ENCODE measurements around the gene DDX39A. TPM values are rescaled to one million over a fixed set of nuclear protein-coding genes. Genes with fewer than 3 reads are reported as not detected.

The DDX39A gene
- total RNA-seq: 63.4 and 97.1 TPM in 2 replicates

GRCh38 chr19:14419106-14419813 lies at the start of gene DDX39A:
Gene DDX39A (minus strand): TSS chr19:14419341. CDS start chr19:14413220, 6,121 bp downstream.

GRCh38 chr19:14432791-14433553 lies 13.8 kb upstream of the DDX39A start, which contains the start of gene PKN1:
Gene PKN1 (plus strand): TSS chr19:14433306. CDS start chr19:14433522, 216 bp downstream.

Other genes starting within 250 kb of the DDX39A start
- gene ADGRL1, start 213.2 kb downstream of the DDX39A start, total RNA-seq: 6.9 and 8.5 TPM in 2 replicates
- gene ADGRE5, start 37.9 kb downstream of the DDX39A start, total RNA-seq: 7.2 and 14.6 TPM in 2 replicates
- gene PKN1, start 14.0 kb upstream of the DDX39A start, total RNA-seq: 253 and 369 TPM in 2 replicates
- 0.19 and 0.65 TPM in 2 replicates for gene PTGER1, start 56.0 kb upstream of the DDX39A start, total RNA-seq
- 132 and 184 TPM in 2 replicates for gene GIPC1, start 76.8 kb upstream of the DDX39A start, total RNA-seq
- 45.7 and 54.5 TPM in 2 replicates for gene DNAJB1, start 99.1 kb upstream of the DDX39A start, total RNA-seq
- gene TECR, start 110.3 kb upstream of the DDX39A start, total RNA-seq: 32.7 and 35.3 TPM in 2 replicates
- gene NDUFB7, start 152.7 kb upstream of the DDX39A start, total RNA-seq: 209 and 287 TPM in 2 replicates
- not detected in 2 replicates for gene CLEC17A, start 163.7 kb upstream of the DDX39A start, total RNA-seq